RKO (cell line): Measurements from ENCODE around the gene DHCR24.

ENCODE experiments used
- DNase-seq: peaks from one replicate; pipeline ENCODE4 v3.0.0-alpha.2; 2016; ENCODE audit warnings: low spot score

The DHCR24 gene

GRCh38 chr1:54800899-54801759, 85.9 kb downstream of the DHCR24 start, which contains the start of gene TTC22:
TTC22 (minus strand) TSS chr1:54801323; CDS start chr1:54801163, 160 bp downstream.
- DNase-seq: peak; percentile 47

GRCh38 chr1:54800041-54800898, 86.7 kb downstream of the DHCR24 start:
- DNase-seq: no peak
